Measurements from ENCODE around the gene TCF20.
A peak's percentile ranks its signal among the peaks of the same experiment; 100 is the strongest.

The TCF20 gene

DNA sequence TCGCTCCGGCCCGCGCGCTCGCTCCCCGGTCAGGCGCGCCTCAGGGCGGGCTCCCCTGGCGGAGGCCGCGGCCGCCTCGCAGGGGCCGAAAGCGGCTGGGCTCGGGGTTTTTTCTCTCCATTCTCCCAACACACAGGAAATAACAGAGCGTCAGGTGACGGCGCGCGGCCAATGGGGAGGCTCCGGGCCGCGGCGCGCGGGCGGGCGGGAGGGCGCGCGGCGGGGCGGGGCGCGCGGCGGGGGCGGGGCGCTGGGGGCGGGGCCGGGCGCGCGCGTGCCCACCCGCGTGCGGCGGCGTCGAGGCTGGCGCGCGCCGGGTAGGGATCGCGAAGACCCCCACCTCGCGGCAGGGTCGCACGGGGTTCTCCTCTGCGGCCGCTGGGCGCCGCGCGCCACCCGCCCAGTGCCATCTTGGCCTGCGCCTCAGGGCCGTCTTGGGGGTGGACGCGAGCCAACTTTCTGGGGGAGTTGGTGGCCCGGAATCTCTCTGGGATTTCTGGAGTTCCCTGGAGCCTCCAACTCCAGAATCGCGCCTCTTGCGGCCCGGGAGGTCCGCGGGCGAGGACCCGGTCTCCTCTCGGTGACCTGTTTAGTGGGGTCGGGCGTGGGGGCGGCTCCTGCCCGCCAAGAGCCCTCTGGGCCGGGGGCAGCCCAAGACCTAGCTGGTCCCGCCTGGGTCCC lies at the start of gene TCF20:
TCF20 (minus strand) TSS at position 144 of the 681 bp plus-strand sequence. CDS start 55,348 bp downstream, outside the sequence.
- peak within 1 kb of the TSS; percentile 76 for H3K4me3 ChIP-seq (ENCODE audit: low read depth, low read length)
- TF ChIP-seq, protein P1, sequence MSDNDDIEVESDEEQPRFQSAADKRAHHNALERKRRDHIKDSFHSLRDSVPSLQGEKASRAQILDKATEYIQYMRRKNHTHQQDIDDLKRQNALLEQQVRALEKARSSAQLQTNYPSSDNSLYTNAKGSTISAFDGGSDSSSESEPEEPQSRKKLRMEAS (IDR thresholded peaks at IDR 0.05; ENCODE audit: low read depth, low read length), result peak; percentile 45; the same call in 1 of the 2 replicates
- TF ChIP-seq POLR2A (IDR thresholded peaks at IDR 0.05; ENCODE audit: extremely low read depth, insufficient read length) (peak; percentile 14), MYC (IDR thresholded peaks at IDR 0.05; ENCODE audit: low read depth, low read length) (no peak)
- peak; percentile 83 for DNase-seq (ENCODE audit: low read depth)

DNA sequence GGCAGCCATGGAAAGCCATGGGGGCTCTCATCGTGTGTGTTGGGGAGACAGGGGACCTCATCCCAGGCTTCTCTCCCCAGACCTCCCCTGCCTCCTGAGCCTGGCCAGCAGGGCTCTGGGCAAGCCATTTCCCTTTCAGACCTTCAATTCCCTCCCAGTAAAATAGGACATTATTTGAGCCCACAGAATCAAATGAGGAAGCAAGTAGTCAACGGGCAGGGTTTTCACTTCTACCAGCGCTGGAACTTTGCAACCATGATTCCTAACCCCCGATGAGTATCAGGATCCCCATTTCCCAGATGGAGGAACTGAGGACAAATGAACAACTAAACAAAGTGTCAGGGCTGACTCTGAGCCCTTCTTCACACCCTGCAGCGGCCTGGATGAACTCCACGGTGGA lies 48.9 kb upstream of the TCF20 start:
- no peak overlapping the region for H3K4me3 ChIP-seq (ENCODE audit: low read depth, low read length)
- TF ChIP-seq, protein P1 (IDR thresholded peaks at IDR 0.05; ENCODE audit: low read depth, low read length), result no peak
- TF ChIP-seq, protein P2, sequence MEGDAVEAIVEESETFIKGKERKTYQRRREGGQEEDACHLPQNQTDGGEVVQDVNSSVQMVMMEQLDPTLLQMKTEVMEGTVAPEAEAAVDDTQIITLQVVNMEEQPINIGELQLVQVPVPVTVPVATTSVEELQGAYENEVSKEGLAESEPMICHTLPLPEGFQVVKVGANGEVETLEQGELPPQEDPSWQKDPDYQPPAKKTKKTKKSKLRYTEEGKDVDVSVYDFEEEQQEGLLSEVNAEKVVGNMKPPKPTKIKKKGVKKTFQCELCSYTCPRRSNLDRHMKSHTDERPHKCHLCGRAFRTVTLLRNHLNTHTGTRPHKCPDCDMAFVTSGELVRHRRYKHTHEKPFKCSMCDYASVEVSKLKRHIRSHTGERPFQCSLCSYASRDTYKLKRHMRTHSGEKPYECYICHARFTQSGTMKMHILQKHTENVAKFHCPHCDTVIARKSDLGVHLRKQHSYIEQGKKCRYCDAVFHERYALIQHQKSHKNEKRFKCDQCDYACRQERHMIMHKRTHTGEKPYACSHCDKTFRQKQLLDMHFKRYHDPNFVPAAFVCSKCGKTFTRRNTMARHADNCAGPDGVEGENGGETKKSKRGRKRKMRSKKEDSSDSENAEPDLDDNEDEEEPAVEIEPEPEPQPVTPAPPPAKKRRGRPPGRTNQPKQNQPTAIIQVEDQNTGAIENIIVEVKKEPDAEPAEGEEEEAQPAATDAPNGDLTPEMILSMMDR (IDR thresholded peaks at IDR 0.05; ENCODE audit: low read depth, low read length), result no peak
- TF ChIP-seq POLR2A (IDR thresholded peaks at IDR 0.05; ENCODE audit: extremely low read depth, insufficient read length), result no peak
- no peak for TF ChIP-seq MYC (IDR thresholded peaks at IDR 0.05; ENCODE audit: low read depth, low read length)
- no peak for DNase-seq (ENCODE audit: low read depth)

DNA sequence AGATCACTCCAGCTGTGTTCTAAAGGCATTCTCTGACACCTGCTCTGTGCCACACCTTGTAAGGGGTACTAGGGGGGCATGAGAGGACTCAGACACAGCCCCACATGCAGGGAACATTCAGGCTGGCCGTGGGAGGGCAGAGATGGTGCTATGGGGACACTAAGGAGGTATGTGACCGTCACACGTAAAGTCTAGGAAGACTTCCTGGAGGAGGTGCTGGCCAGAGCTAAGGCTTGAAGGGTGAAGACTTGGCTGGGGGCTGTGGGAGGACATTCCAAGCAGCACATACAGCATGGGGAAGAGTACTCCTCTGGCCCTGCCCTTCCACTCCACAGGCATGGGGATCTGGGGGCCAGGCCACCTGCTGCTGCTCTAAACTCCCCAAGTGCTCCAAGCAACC lies 48.5 kb upstream of the TCF20 start:
- H3K4me3 ChIP-seq (ENCODE audit: low read depth, low read length), result no peak overlapping the region
- TF ChIP-seq, protein P1 (IDR thresholded peaks at IDR 0.05; ENCODE audit: low read depth, low read length), result no peak
- TF ChIP-seq, protein P2 (IDR thresholded peaks at IDR 0.05; ENCODE audit: low read depth, low read length), result no peak
- TF ChIP-seq MYC (IDR thresholded peaks at IDR 0.05; ENCODE audit: low read depth, low read length), result no peak
- no peak for TF ChIP-seq POLR2A (IDR thresholded peaks at IDR 0.05; ENCODE audit: extremely low read depth, insufficient read length)
- DNase-seq (ENCODE audit: low read depth), result no peak

DNA sequence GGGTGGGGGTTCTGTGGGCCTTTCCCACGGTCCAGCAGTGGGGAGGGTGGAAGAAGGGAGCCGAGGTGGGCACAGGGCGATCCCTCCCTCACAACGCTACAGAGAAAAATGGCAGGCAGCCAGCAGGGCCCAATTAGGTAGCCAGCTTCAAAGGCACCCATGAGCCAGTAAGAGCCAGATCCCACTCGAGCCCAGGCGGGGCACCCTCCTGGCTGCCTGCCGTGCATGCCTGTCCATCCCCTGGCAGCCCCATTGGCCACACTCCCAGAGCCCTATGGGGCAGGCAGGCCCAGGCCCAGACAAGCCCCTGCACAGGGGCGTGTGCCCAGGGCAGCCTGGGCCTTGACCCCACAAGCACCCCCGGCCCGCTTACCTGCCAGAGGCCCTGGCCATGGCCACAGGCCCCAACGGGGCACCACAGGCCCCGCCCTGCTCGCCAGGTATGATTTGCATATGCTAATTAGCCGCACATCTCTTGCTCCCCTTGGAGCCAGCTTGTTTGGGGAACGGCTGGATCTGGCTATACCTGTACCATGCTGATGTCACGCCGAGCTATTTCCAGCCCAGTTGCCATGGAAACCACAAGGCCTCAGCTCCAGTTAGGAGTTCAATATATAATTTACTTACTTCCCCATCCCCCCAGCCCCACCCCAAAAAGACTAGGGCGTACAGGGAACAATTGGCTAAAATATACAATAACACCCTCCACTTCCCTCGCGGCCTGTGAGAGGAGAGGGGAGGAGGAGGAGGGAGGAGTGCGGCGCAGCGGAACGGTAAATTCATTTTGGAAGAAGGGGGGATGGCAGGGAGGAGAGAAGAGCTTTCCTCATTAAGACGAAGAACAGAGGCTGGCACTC lies 47.5 kb upstream of the TCF20 start:
- no peak overlapping the region for H3K4me3 ChIP-seq (ENCODE audit: low read depth, low read length)
- TF ChIP-seq MYC (IDR thresholded peaks at IDR 0.05; ENCODE audit: low read depth, low read length) (no peak), POLR2A (IDR thresholded peaks at IDR 0.05; ENCODE audit: extremely low read depth, insufficient read length) (no peak)
- TF ChIP-seq, protein P2 (IDR thresholded peaks at IDR 0.05; ENCODE audit: low read depth, low read length), result no peak
- TF ChIP-seq, protein P1 (IDR thresholded peaks at IDR 0.05; ENCODE audit: low read depth, low read length), result no peak
- no peak for DNase-seq (ENCODE audit: low read depth)

DNA sequence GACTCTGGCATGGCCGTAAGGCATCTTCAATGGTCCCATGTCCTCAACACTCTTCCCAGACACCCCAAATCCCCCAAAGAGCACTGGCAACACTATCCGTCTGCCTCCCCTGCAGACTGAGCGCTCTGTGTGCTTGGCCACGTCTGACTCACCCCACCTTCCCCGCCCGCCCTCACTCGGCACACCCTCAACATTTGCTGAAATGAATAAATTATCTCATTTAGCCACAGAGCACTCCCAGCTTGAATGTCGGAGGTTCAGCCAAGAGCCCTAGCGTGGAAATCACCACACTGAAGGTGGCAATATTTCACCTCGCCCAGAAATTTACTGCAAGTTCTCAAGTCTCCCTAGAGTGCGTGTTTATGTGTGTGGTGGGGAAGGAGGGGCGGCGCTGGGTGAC lies 46.6 kb upstream of the TCF20 start:
- TF ChIP-seq POLR2A (IDR thresholded peaks at IDR 0.05; ENCODE audit: extremely low read depth, insufficient read length) (no peak), MYC (IDR thresholded peaks at IDR 0.05; ENCODE audit: low read depth, low read length) (no peak)
- TF ChIP-seq, protein P2 (IDR thresholded peaks at IDR 0.05; ENCODE audit: low read depth, low read length), result no peak
- TF ChIP-seq, protein P1 (IDR thresholded peaks at IDR 0.05; ENCODE audit: low read depth, low read length), result no peak
- DNase-seq (ENCODE audit: low read depth), result peak; percentile 41
- H3K4me3 ChIP-seq (ENCODE audit: low read depth, low read length), result no peak overlapping the region

DNA sequence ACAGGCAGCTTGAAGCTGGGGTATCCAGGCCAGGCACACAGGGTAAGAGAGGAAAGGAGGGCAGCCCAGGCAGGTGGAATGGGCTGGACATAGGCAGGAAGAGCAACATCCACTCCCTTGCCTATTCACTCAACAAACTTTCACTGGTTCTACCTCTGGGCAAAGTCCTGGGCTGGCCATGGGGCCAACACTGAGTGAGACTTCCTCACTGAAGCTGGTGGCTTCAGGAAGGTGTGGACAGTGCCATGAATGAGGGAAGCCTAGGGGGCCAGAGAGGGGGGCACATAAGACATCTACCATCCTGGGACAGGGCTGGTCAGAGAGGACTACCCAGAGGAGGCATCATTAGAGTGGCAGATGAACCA lies 44.9 kb upstream of the TCF20 start:
- no peak for DNase-seq (ENCODE audit: low read depth)
- TF ChIP-seq, protein P2 (IDR thresholded peaks at IDR 0.05; ENCODE audit: low read depth, low read length), result no peak
- TF ChIP-seq MYC (IDR thresholded peaks at IDR 0.05; ENCODE audit: low read depth, low read length) (no peak), POLR2A (IDR thresholded peaks at IDR 0.05; ENCODE audit: extremely low read depth, insufficient read length) (no peak)
- TF ChIP-seq, protein P1 (IDR thresholded peaks at IDR 0.05; ENCODE audit: low read depth, low read length), result no peak
- H3K4me3 ChIP-seq (ENCODE audit: low read depth, low read length), result no peak overlapping the region
